ENCODE data around the gene HSP90B1.

DNA sequence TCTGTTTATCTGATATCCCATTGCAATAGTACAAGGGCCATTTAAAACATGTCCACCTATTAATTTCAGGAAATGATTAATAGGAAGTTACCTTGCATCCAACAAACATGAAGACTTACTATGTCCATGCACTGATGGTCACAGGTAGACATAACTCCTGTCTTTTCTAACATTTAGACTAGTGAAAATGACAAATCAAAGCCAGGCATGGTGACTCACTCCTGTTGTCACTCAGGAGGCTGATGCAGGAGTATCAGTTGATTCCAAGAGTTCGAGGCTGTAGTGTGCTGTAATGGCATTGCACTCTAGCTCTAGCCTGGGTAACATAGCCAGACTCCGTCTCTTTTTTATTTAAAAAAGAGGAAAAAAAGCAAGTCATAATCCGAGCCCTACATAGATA is 14.8 kb downstream of the HSP90B1 start:
- TF ChIP-seq, protein P1, sequence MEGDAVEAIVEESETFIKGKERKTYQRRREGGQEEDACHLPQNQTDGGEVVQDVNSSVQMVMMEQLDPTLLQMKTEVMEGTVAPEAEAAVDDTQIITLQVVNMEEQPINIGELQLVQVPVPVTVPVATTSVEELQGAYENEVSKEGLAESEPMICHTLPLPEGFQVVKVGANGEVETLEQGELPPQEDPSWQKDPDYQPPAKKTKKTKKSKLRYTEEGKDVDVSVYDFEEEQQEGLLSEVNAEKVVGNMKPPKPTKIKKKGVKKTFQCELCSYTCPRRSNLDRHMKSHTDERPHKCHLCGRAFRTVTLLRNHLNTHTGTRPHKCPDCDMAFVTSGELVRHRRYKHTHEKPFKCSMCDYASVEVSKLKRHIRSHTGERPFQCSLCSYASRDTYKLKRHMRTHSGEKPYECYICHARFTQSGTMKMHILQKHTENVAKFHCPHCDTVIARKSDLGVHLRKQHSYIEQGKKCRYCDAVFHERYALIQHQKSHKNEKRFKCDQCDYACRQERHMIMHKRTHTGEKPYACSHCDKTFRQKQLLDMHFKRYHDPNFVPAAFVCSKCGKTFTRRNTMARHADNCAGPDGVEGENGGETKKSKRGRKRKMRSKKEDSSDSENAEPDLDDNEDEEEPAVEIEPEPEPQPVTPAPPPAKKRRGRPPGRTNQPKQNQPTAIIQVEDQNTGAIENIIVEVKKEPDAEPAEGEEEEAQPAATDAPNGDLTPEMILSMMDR (IDR thresholded peaks at IDR 0.05): no peak
- TF ChIP-seq POLR2A (IDR thresholded peaks at IDR 0.05): no peak
- TF ChIP-seq EP300 (IDR thresholded peaks at IDR 0.05): no peak

Measured in tibial nerve (tissue), 4 donors.